Neural cell (in vitro differentiated cells): Measurements from ENCODE around the gene PATE4. TPM values are rescaled to one million over a fixed set of nuclear protein-coding genes. Genes with fewer than 3 reads are reported as not detected.

Source experiments
- H2AFZ ChIP-seq: fragments of 200-600, 300-800 bp; sonication (generic), shearing (Covaris generic); 2 replicates; pipeline ENCODE4 v1.6.0; 2014; ENCODE audit warnings: low read depth, mild to moderate bottlenecking, antibody characterized with exemption, low read length, moderate library complexity
- H3F3A ChIP-seq: fragments of 200-600 bp; shearing (Covaris generic); 2 replicates; pipeline ENCODE4 v1.6.1; 2016; ENCODE audit warnings: mild to moderate bottlenecking, moderate library complexity, mixed read lengths, antibody characterized with exemption, low read length; ENCODE audit not compliant: insufficient read depth, poor library complexity, severe bottlenecking
- H3K27ac ChIP-seq: fragments of 200-600, 300-800 bp; sonication (generic), shearing (Covaris generic); 2 replicates; pipeline ENCODE4 v1.5.1; 2014; ENCODE audit warnings: mild to moderate bottlenecking, low read length, moderate library complexity
- H3K27me3 ChIP-seq: fragments of 300-800, 200-600 bp; sonication (generic), shearing (Covaris generic); 2 replicates; pipeline ENCODE4 v1.6.0; 2014; ENCODE audit warnings: mild to moderate bottlenecking, low read depth, low read length, moderate library complexity; ENCODE audit not compliant: insufficient read depth
- H3K36me3 ChIP-seq: fragments of 300-800, 200-600 bp; sonication (generic), shearing (Covaris generic); 2 replicates; pipeline ENCODE4 v1.5.1; 2014; ENCODE audit warnings: mild to moderate bottlenecking, antibody characterized with exemption, low read length, moderate library complexity; ENCODE audit not compliant: insufficient read depth
- H3K4me2 ChIP-seq: fragments of 300-800, 200-600 bp; sonication (generic), shearing (Covaris generic); 2 replicates; pipeline ENCODE4 v1.6.0; 2014; ENCODE audit warnings: mild to moderate bottlenecking, low read length
- H3K4me3 ChIP-seq: fragments of 300-800, 200-600 bp; sonication (generic), shearing (Covaris generic); 2 replicates; pipeline ENCODE4 v1.5.1; 2014; ENCODE audit warnings: mild to moderate bottlenecking, low read length, moderate library complexity
- H3K79me2 ChIP-seq: fragments of 200-600 bp; shearing (Covaris generic); replicated peaks from 2 replicates; pipeline ENCODE4 v1.6.0; 2014; ENCODE audit warnings: mild to moderate bottlenecking, low read length, moderate library complexity; ENCODE audit not compliant: insufficient read depth
- H3K9ac ChIP-seq: fragments of 300-800, 200-600 bp; sonication (generic), shearing (Covaris generic); 2 replicates; pipeline ENCODE4 v1.6.1; 2016; ENCODE audit warnings: mild to moderate bottlenecking, low read length, mixed read lengths
- H3K9me2 ChIP-seq: fragments of 200-600 bp; shearing (Covaris generic); 2 replicates; pipeline ENCODE4 v1.6.1; 2016; ENCODE audit warnings: mild to moderate bottlenecking, low read length, mixed read lengths; ENCODE audit not compliant: insufficient read depth
- H3K9me3 ChIP-seq: fragments of 200-600, 300-800 bp; sonication (generic), shearing (Covaris generic); 2 replicates; pipeline ENCODE4 v1.6.1; 2016; ENCODE audit warnings: mild to moderate bottlenecking, mixed run types, low read length, moderate library complexity, mixed read lengths
- H4K20me1 ChIP-seq: fragments of 200-600 bp; shearing (Covaris generic); 2 replicates; pipeline ENCODE4 v1.6.1; 2016; ENCODE audit warnings: mild to moderate bottlenecking, mixed run types; ENCODE audit not compliant: insufficient read depth
- EP300 ChIP-seq: fragments of 450-650 bp; conservative IDR thresholded peaks from 2 replicates; pipeline ENCODE4 v1.6.1; 2014; ENCODE audit warnings: antibody characterized with exemption, mild to moderate bottlenecking, moderate library complexity; ENCODE audit not compliant: poor library complexity, severe bottlenecking
- EZH2 ChIP-seq: fragments of 200-600, 300-800 bp; shearing (Covaris generic), sonication (generic); IDR thresholded peaks from 2 replicates; pipeline ENCODE4 v1.6.1; 2014; ENCODE audit warnings: antibody characterized with exemption, low read length, borderline replicate concordance, mild to moderate bottlenecking; ENCODE audit not compliant: insufficient read depth, poor library complexity, severe bottlenecking
- MXI1 ChIP-seq: fragments of 450-650 bp; conservative IDR thresholded peaks from 2 replicates; pipeline ENCODE4 v1.6.1; 2014; ENCODE audit warnings: antibody characterized with exemption, mild to moderate bottlenecking; ENCODE audit not compliant: poor library complexity, severe bottlenecking
- POLR2AphosphoS5 ChIP-seq: IDR thresholded peaks from 2 replicates; pipeline ENCODE4 v1.6.1; 2012
- RAD21 ChIP-seq: fragments of 450-650 bp; conservative IDR thresholded peaks from 2 replicates; pipeline ENCODE4 v1.6.1; 2014; ENCODE audit warnings: antibody characterized with exemption, mild to moderate bottlenecking, moderate library complexity
- SMC3 ChIP-seq: fragments of 450-650 bp; conservative IDR thresholded peaks from 2 replicates; pipeline ENCODE4 v1.6.1; 2014; ENCODE audit warnings: antibody characterized with exemption, mild to moderate bottlenecking, moderate library complexity; ENCODE audit not compliant: poor library complexity
- TAF1 ChIP-seq: IDR thresholded peaks from 2 replicates; pipeline ENCODE4 v1.6.1; 2012; ENCODE audit warnings: low read depth
- polyA plus RNA-seq: library from polyadenylated mRNA; depleted of rRNA; stranded (reverse); fragments of >200 nt; gene quantifications from 2 replicates; pipeline ENCODE4 v1.2.3, GENCODE V29; 2014
- TF ChIP-seq, protein P1 (sequence below): fragments of 450-650 bp; IDR thresholded peaks from 2 replicates; pipeline ENCODE4 v1.5.1; 2014; ENCODE audit warnings: antibody characterized with exemption, mild to moderate bottlenecking, moderate library complexity; ENCODE audit not compliant: poor library complexity, severe bottlenecking
- TF ChIP-seq, protein P2 (sequence below): IDR thresholded peaks from 2 replicates; pipeline ENCODE4 v1.6.1; 2012; ENCODE audit warnings: borderline replicate concordance

Gene PATE4
- polyA plus RNA-seq, 1 donor from 2014 or later = not detected

DNA sequence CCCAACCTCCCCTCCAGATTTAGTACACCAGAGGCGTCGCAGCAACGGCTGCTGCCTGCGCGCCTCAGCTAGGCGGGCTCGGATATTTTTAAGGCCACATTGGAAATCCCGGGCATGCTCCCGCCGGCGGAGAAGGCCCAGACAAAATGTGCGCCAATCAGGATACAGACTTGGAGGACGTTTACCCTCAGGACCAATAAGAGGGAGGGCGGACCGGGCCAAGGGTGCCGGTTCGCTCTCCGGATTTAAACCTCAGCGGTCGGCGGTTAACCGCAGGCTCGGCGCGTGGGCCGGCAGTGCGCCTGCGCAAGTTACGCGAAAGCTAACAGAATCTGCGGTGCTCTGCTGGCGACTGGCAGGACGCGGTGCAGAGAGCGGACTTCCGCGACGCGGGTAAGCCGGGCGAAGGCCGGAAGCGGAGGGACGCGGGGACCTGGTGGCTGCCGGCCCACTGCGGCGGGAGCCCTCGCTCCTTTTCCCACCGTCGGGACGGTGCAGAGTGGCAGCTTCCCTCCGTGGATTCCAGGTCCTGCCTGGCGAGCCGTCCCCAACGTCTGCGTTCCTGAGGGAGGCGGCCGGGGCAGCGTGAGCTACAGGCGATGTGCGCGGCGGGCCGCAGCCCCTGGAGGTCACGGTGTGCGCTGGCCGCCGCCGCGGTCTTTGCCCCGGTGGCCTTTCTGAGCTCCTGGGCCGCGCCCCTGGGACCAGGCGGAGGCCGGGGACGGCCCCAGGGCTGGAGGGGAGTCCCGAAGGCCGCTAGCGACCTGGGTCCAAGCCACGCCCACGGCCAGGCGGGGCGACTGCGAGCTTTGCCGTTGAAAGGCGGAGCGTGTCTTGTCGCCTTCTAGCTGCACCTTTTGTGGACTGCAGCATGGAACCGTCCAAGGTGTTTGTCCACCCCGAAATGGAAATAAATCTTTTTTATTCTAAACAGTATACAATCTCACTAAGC lies 54.5 kb downstream of the PATE4 start, which contains the start of gene HYLS1:
Gene HYLS1, plus strand, starts transcription at position 296 of the 952 bp plus-strand sequence. CDS start 11,701 bp downstream, outside the sequence.
- peak within 1 kb of the TSS; percentile 94 for H2AFZ ChIP-seq
- no peaks in the 10 kb centered on the region for H4K20me1 ChIP-seq
- H3K4me2 ChIP-seq = peak within 1 kb of the TSS; percentile 6
- H3K9ac ChIP-seq = peak within 1 kb of the TSS; percentile 78
- H3K4me3 ChIP-seq = peak within 1 kb of the TSS; percentile 93
- peak within 1 kb of the TSS; percentile 77 for H3K27ac ChIP-seq
- no peaks in the 10 kb centered on the region for H3K9me3 ChIP-seq
- no peak for TF ChIP-seq EZH2
- peak; percentile 61 for TF ChIP-seq MXI1
- no peak for TF ChIP-seq EP300
- no peak for TF ChIP-seq SMC3
- peak; percentile 65 for TF ChIP-seq POLR2AphosphoS5
- TF ChIP-seq, protein P1, sequence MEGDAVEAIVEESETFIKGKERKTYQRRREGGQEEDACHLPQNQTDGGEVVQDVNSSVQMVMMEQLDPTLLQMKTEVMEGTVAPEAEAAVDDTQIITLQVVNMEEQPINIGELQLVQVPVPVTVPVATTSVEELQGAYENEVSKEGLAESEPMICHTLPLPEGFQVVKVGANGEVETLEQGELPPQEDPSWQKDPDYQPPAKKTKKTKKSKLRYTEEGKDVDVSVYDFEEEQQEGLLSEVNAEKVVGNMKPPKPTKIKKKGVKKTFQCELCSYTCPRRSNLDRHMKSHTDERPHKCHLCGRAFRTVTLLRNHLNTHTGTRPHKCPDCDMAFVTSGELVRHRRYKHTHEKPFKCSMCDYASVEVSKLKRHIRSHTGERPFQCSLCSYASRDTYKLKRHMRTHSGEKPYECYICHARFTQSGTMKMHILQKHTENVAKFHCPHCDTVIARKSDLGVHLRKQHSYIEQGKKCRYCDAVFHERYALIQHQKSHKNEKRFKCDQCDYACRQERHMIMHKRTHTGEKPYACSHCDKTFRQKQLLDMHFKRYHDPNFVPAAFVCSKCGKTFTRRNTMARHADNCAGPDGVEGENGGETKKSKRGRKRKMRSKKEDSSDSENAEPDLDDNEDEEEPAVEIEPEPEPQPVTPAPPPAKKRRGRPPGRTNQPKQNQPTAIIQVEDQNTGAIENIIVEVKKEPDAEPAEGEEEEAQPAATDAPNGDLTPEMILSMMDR = peak; percentile 50
- no peak for TF ChIP-seq RAD21
- TF ChIP-seq, protein P2, sequence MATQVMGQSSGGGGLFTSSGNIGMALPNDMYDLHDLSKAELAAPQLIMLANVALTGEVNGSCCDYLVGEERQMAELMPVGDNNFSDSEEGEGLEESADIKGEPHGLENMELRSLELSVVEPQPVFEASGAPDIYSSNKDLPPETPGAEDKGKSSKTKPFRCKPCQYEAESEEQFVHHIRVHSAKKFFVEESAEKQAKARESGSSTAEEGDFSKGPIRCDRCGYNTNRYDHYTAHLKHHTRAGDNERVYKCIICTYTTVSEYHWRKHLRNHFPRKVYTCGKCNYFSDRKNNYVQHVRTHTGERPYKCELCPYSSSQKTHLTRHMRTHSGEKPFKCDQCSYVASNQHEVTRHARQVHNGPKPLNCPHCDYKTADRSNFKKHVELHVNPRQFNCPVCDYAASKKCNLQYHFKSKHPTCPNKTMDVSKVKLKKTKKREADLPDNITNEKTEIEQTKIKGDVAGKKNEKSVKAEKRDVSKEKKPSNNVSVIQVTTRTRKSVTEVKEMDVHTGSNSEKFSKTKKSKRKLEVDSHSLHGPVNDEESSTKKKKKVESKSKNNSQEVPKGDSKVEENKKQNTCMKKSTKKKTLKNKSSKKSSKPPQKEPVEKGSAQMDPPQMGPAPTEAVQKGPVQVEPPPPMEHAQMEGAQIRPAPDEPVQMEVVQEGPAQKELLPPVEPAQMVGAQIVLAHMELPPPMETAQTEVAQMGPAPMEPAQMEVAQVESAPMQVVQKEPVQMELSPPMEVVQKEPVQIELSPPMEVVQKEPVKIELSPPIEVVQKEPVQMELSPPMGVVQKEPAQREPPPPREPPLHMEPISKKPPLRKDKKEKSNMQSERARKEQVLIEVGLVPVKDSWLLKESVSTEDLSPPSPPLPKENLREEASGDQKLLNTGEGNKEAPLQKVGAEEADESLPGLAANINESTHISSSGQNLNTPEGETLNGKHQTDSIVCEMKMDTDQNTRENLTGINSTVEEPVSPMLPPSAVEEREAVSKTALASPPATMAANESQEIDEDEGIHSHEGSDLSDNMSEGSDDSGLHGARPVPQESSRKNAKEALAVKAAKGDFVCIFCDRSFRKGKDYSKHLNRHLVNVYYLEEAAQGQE = peak; percentile 32
- peak; percentile 56 for TF ChIP-seq TAF1
- no peaks in the 10 kb centered on the region for H3K9me2 ChIP-seq
- no peaks in the 10 kb centered on the region for H3F3A ChIP-seq
- H3K27me3 ChIP-seq = no peaks in the 10 kb centered on the region
- H3K79me2 ChIP-seq = no peaks in the 10 kb centered on the region
- H3K36me3 ChIP-seq = no peaks in the 10 kb centered on the region

Other genes starting within 250 kb of the PATE4 start
- 54.3 and 54.6 TPM in 2 replicates for gene STT3A, start 240.5 kb upstream of the PATE4 start, polyA plus RNA-seq
- 29.5 and 33.0 TPM in 2 replicates for gene CHEK1, start 208.2 kb upstream of the PATE4 start, polyA plus RNA-seq
- gene ACRV1, start 152.5 kb upstream of the PATE4 start, polyA plus RNA-seq = 0.52 TPM in 1 of 2 replicates, not detected in the other
- not detected in 2 replicates for gene PATE1, start 87.0 kb upstream of the PATE4 start, polyA plus RNA-seq
- gene PATE2, start 54.5 kb upstream of the PATE4 start, polyA plus RNA-seq = not detected in 2 replicates
- not detected in 2 replicates for gene PATE3, start 45.2 kb upstream of the PATE4 start, polyA plus RNA-seq
- gene HYLS1, start 54.4 kb downstream of the PATE4 start, polyA plus RNA-seq = 4.6 and 6.0 TPM in 2 replicates
- gene PUS3, start 69.9 kb downstream of the PATE4 start, polyA plus RNA-seq = 15.5 and 20.5 TPM in 2 replicates
- 66.4 and 67.1 TPM in 2 replicates for gene DDX25, start 71.2 kb downstream of the PATE4 start, polyA plus RNA-seq
- gene VSIG10L2, start 112.7 kb downstream of the PATE4 start, polyA plus RNA-seq = 0.08 TPM in 1 of 2 replicates, not detected in the other
- 44.1 and 45.7 TPM in 2 replicates for gene CDON, start 229.6 kb downstream of the PATE4 start, polyA plus RNA-seq